Measurements from ENCODE around the gene TMEM95.

The TMEM95 gene

GRCh38 chr17:7354262-7354843, 603 bp upstream of the TMEM95 start (continued):
- peak; percentile 69; the same call in 1 of the 2 replicates for TF ChIP-seq SALL2 (tag by site-specific recombination; IDR thresholded peaks at IDR 0.05; ENCODE audit: borderline replicate concordance)
- TF ChIP-seq ZNF660 (tag by site-specific recombination; IDR thresholded peaks at IDR 0.05) = no peak
- TF ChIP-seq ZNF624 (tag by site-specific recombination; IDR thresholded peaks at IDR 0.05) = no peak
- no peak for TF ChIP-seq ZBTB11 (tag by site-specific recombination; conservative IDR thresholded peaks at IDR 0.05; ENCODE audit: low read depth)
- no peak for TF ChIP-seq ZNF596 (tag by site-specific recombination; IDR thresholded peaks at IDR 0.05)
- no peak for TF ChIP-seq ZNF791 (tag by site-specific recombination; IDR thresholded peaks at IDR 0.05)
- no peak for TF ChIP-seq ZNF48 (tag by site-specific recombination; IDR thresholded peaks at IDR 0.05)
- TF ChIP-seq ZNF580 (tag by site-specific recombination; IDR thresholded peaks at IDR 0.05) = no peak
- TF ChIP-seq PRDM1 (tag by site-specific recombination; IDR thresholded peaks at IDR 0.05) = no peak
- TF ChIP-seq ZNF266 (tag by site-specific recombination; IDR thresholded peaks at IDR 0.05; ENCODE audit: low read depth) = no peak
- TF ChIP-seq ZNF155 (tag by site-specific recombination; IDR thresholded peaks at IDR 0.05) = no peak
- TF ChIP-seq ZNF324 (tag by site-specific recombination; IDR thresholded peaks at IDR 0.05) = no peak
- no peak for TF ChIP-seq ZNF558 (tag by site-specific recombination; IDR thresholded peaks at IDR 0.05)
- no peak for TF ChIP-seq ZNF302 (tag by site-specific recombination; IDR thresholded peaks at IDR 0.05; ENCODE audit: low read depth)
- TF ChIP-seq ZNF785 (tag by site-specific recombination; IDR thresholded peaks at IDR 0.05) = no peak

- H3K27ac ChIP-seq (ENCODE audit: extremely low read depth, low read depth, low read length) = no peak overlapping the region
- peaks cover 9% of the 10 kb centered on the region for H3K4me1 ChIP-seq (ENCODE audit: control insufficient read depth, insufficient read depth, low read length)
- H3K36me3 ChIP-seq (ENCODE audit: control insufficient read depth in 2 of 2, insufficient read depth in 1 of 2, low read length in 2 of 2) = no peaks in the 10 kb centered on the region
- H3K4me3 ChIP-seq (ENCODE audit: low read depth, low read length) = no peak overlapping the region
- ChIA-PET POLR2A (interaction anchor here (0.6 to 3.4 kb wide), 12 partner anchors 26 to 228 kb away, joined by 3 to 29 read pairs (median 4); partner anchors contain the start of genes CHRNB1, MPDU1, PLSCR3 and TMEM256), CTCF (interaction anchor here (0.6 to 4.3 kb wide), 47 partner anchors 9 to 1881 kb away, joined by 3 to 87 read pairs (median 6); partner anchors contain the start of genes ACAP1, CHRNB1, FGF11 and NEURL4)
- no peaks in the 10 kb centered on the region for H3K9me3 ChIP-seq (ENCODE audit: control insufficient read depth, insufficient read depth, low read depth, low read length)
- no peak for TF ChIP-seq GFI1B (tag by site-specific recombination; IDR thresholded peaks at IDR 0.05)
- TF ChIP-seq ZNF19 (tag by site-specific recombination; IDR thresholded peaks at IDR 0.05; ENCODE audit: low read depth) = no peak
- no peak for TF ChIP-seq PBX3 (CRISPR knock-in tag; IDR thresholded peaks at IDR 0.05)
- no peak for TF ChIP-seq ZNF2 (tag by site-specific recombination; IDR thresholded peaks at IDR 0.05)
- TF ChIP-seq ZNF645 (tag by site-specific recombination; IDR thresholded peaks at IDR 0.05) = no peak
- no peak for TF ChIP-seq ZNF558 (tag by site-specific recombination; IDR thresholded peaks at IDR 0.05)
- no peak for TF ChIP-seq ZBTB44 (tag by site-specific recombination; IDR thresholded peaks at IDR 0.05)
- no peak for TF ChIP-seq ZNF423 (tag by site-specific recombination; IDR thresholded peaks at IDR 0.05)
- TF ChIP-seq FEZF1 (tag by site-specific recombination; IDR thresholded peaks at IDR 0.05) = no peak
- no peak for TF ChIP-seq MYNN (tag by site-specific recombination; IDR thresholded peaks at IDR 0.05; ENCODE audit: borderline replicate concordance)
- TF ChIP-seq ZNF449 (tag by site-specific recombination; IDR thresholded peaks at IDR 0.05) = no peak
- no peak for TF ChIP-seq ZNF211 (tag by site-specific recombination; IDR thresholded peaks at IDR 0.05; ENCODE audit: low read depth)
- TF ChIP-seq ZNF404 (tag by site-specific recombination; IDR thresholded peaks at IDR 0.05) = no peak
- TF ChIP-seq ZNF175 (tag by site-specific recombination; IDR thresholded peaks at IDR 0.05) = no peak
- no peak for TF ChIP-seq ZNF670 (tag by site-specific recombination; IDR thresholded peaks at IDR 0.05; ENCODE audit: low read depth)
Measured at GRCh38 chr17:7355573-7355972, 617 bp downstream of the TMEM95 start.
